Measurements from ENCODE around the gene HEXD.
"Not testable (repeated sequence)": the region's sequence is repeated elsewhere in the genome, so short reads cannot be mapped to it uniquely, and the experiment has no call there.

The HEXD gene

DNA sequence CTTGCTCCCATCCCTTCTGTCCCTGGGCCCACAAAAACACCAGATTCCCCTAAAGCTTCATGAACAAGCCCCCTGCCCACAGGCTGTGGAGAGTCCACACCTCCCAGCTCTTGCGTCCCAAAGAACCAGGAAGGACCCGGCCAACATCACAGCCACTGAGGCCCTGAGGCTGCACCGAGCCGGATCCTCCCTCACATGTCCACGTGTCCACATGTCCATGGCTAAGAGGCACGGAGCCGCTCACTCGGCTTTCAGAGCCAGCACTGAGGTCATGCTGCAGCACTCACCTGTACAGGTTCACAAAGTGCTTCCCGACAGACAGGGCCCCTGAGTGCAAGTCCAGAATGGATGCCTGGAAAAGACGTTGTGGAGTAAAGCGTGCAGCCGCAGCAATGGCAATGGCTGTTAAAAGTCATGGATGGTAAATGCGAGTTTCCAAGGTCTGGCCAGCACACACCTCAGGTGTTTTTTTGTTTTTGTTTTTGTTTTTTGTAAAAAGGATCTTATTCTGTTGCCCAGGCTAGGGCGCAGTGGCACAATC is 11.9 kb upstream of the HEXD start:
- ChIA-PET CTCF (no interaction called here), POLR2A (no interaction called here)
- DNase-seq (ENCODE audit: extremely low spot score), result no peak
- TF ChIP-seq ARNT (IDR thresholded peaks at IDR 0.05) (no peak), FOXK2 (IDR thresholded peaks at IDR 0.05) (no peak), SUZ12 (IDR thresholded peaks at IDR 0.05) (no peak), SP1 (IDR thresholded peaks at IDR 0.05) (no peak), TARDBP (IDR thresholded peaks at IDR 0.05) (no peak), LEF1 (IDR thresholded peaks at IDR 0.05; ENCODE audit: borderline replicate concordance) (no peak), L3MBTL2 (conservative IDR thresholded peaks at IDR 0.05) (no peak), HDGF (IDR thresholded peaks at IDR 0.05; ENCODE audit: borderline replicate concordance) (no peak), FOXA1 (IDR thresholded peaks at IDR 0.05) (no peak), CTBP1 (IDR thresholded peaks at IDR 0.05; ENCODE audit: borderline replicate concordance) (no peak)
- TF ChIP-seq, protein P1, sequence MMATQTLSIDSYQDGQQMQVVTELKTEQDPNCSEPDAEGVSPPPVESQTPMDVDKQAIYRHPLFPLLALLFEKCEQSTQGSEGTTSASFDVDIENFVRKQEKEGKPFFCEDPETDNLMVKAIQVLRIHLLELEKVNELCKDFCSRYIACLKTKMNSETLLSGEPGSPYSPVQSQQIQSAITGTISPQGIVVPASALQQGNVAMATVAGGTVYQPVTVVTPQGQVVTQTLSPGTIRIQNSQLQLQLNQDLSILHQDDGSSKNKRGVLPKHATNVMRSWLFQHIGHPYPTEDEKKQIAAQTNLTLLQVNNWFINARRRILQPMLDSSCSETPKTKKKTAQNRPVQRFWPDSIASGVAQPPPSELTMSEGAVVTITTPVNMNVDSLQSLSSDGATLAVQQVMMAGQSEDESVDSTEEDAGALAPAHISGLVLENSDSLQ (IDR thresholded peaks at IDR 0.05), result no peak

DNA sequence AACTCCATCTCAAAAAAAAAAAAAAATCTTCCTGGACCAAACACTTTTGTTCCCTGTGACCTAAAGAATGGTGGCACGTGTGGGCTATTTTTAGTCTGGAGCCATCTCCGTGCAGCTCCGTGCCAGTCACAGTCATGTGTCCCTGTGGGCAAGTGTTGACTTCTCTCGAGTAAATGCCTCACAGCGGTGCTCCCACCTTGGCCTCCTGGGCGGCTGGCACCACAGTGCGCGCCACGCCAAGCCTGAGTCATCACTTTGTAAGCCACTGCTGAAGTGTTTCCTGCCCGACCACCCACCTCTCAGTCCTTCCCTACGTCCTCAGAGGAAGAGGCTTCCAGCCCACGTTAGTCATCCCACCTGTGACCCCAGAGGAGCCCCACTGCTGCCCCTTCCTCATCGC is 10.9 kb upstream of the HEXD start:
- POLR2A ChIA-PET, result no interaction called here
- CTCF ChIA-PET, result no interaction called here
- no peak for DNase-seq (ENCODE audit: extremely low spot score)
- no peak for TF ChIP-seq NFRKB (IDR thresholded peaks at IDR 0.05)
- no peak for TF ChIP-seq BHLHE40 (IDR thresholded peaks at IDR 0.05; ENCODE audit: borderline replicate concordance)
- TF ChIP-seq CTBP1 (IDR thresholded peaks at IDR 0.05; ENCODE audit: borderline replicate concordance), result no peak
- no peak for TF ChIP-seq FOXK2 (IDR thresholded peaks at IDR 0.05)
- no peak for TF ChIP-seq FOXM1 (IDR thresholded peaks at IDR 0.05; ENCODE audit: borderline replicate concordance)

DNA sequence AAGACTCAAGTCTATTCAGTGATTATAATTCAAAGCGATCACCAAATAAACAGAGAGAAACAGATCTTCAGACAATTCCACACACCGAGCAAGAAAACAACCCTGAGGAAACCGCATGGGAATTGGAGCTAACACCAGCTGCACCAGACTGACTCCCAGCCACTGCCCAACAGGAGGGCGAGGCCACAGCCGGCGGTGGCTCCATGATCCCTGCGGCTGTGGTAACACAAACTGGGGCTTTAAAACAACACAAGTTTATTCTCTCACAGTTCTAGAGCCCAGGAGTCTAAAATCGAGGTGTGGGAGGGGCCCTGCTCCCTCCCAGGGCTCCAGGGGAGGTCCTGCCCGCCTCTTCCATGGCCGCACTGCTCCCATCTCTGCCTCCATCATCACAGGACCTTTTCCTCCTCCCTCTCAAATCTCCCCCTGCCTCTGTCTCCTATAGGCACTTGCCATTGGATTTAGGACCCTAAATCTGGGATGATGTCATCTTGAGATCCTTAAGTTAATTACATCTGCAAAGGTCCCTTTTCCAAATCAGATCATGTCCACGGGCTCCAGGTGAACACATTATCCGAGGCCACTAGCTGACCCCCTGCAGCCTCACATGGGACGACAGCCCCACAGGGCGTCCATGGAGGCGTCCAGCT is 9.7 kb upstream of the HEXD start:
- ChIA-PET POLR2A (no interaction called here), CTCF (no interaction called here)
- TF ChIP-seq SUZ12 (IDR thresholded peaks at IDR 0.05), result no peak
- TF ChIP-seq LEF1 (IDR thresholded peaks at IDR 0.05; ENCODE audit: borderline replicate concordance), result no peak
- TF ChIP-seq FOXA1 (IDR thresholded peaks at IDR 0.05), result no peak
- no peak for TF ChIP-seq FOXM1 (IDR thresholded peaks at IDR 0.05; ENCODE audit: borderline replicate concordance)
- no peak for TF ChIP-seq ARNT (IDR thresholded peaks at IDR 0.05)
- no peak for DNase-seq (ENCODE audit: extremely low spot score)

DNA sequence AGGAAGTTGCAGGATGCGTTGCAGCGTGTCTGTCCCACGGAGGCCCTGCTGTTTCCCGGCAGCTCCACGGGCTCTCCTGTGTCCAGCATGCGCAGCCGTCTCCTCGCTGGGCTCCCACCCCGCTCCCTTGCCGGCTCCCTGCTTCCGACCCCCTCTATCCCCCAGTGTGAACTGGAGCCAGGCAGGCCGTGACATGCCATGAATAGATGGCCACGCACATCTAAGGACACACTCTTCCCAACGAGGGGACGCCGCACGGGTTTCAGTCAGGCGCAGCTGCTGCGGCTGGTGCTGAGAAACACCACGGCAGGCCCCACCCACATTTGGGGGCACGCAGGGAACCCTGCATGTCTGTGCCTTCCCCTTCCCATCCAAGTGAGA is 9.2 kb upstream of the HEXD start:
- ChIA-PET POLR2A (no interaction called here), CTCF (interaction anchor here (0.7 kb wide), 1 partner anchor 173 kb away, joined by 3 read pairs; no protein-coding TSS in a partner anchor)
- DNase-seq (ENCODE audit: extremely low spot score), result no peak
- TF ChIP-seq TARDBP (IDR thresholded peaks at IDR 0.05), result no peak
- no peak for TF ChIP-seq SUZ12 (IDR thresholded peaks at IDR 0.05)
- no peak for TF ChIP-seq BHLHE40 (IDR thresholded peaks at IDR 0.05; ENCODE audit: borderline replicate concordance)
- no peak for TF ChIP-seq HDGF (IDR thresholded peaks at IDR 0.05; ENCODE audit: borderline replicate concordance)
- no peak for TF ChIP-seq CTBP1 (IDR thresholded peaks at IDR 0.05; ENCODE audit: borderline replicate concordance)
- no peak for TF ChIP-seq LEF1 (IDR thresholded peaks at IDR 0.05; ENCODE audit: borderline replicate concordance)
- no peak for TF ChIP-seq ZNF384 (IDR thresholded peaks at IDR 0.05)
- TF ChIP-seq FOXK2 (IDR thresholded peaks at IDR 0.05), result no peak
- TF ChIP-seq SP1 (IDR thresholded peaks at IDR 0.05), result no peak
- TF ChIP-seq, protein P1 (IDR thresholded peaks at IDR 0.05), result no peak
- no peak for TF ChIP-seq ARNT (IDR thresholded peaks at IDR 0.05)
- TF ChIP-seq FOXA1 (IDR thresholded peaks at IDR 0.05), result no peak

DNA sequence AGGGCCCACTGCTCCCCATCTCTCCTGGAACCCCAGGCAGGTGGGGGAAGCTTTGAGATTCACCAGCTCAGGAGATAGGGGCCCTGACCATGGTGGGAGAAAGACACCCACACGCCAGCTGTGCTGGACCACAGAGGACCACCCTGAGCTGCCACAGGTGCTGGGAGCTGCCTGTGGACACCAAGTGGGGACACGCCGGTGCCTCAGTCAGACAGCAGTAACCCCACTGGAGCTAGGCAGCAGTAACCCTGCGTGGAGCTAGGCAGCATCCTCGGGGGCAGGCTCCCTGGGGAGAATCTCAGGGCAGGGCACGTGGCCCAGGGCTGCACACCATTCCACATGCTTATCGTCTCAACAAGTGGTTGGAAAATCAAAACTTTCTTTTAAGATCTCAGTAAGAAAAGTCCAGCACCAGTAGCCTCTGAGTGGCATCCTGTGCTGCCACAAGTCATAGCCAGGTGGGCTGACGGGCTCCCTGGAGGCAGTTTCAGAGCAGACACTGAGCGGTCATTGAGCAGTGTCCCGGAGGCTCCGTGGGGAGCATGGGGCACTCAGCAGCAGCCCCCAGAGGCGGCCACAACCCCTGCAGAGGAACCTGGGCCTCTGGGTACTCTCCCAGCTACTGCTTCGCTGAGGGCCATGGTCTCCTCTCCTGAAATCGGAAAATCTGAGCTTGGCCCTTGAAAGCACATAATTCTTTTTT is 8.0 kb upstream of the HEXD start:
- DNase-seq (ENCODE audit: extremely low spot score), result no peak
- TF ChIP-seq BHLHE40 (IDR thresholded peaks at IDR 0.05; ENCODE audit: borderline replicate concordance) (no peak), L3MBTL2 (conservative IDR thresholded peaks at IDR 0.05) (no peak), SP1 (IDR thresholded peaks at IDR 0.05) (no peak), NFRKB (IDR thresholded peaks at IDR 0.05) (no peak), HDGF (IDR thresholded peaks at IDR 0.05; ENCODE audit: borderline replicate concordance) (no peak), SUZ12 (IDR thresholded peaks at IDR 0.05) (no peak), FOXM1 (IDR thresholded peaks at IDR 0.05; ENCODE audit: borderline replicate concordance) (no peak), ELF4 (IDR thresholded peaks at IDR 0.05) (no peak), ARNT (IDR thresholded peaks at IDR 0.05) (no peak), LEF1 (IDR thresholded peaks at IDR 0.05; ENCODE audit: borderline replicate concordance) (no peak), TARDBP (IDR thresholded peaks at IDR 0.05) (no peak), ZNF384 (IDR thresholded peaks at IDR 0.05) (no peak), CTBP1 (IDR thresholded peaks at IDR 0.05; ENCODE audit: borderline replicate concordance) (no peak)
- TF ChIP-seq, protein P1 (IDR thresholded peaks at IDR 0.05), result no peak
- ChIA-PET POLR2A (no interaction called here), CTCF (interaction anchor here (0.7 kb wide), 1 partner anchor 59 kb away, joined by 5 read pairs; no protein-coding TSS in a partner anchor)

DNA sequence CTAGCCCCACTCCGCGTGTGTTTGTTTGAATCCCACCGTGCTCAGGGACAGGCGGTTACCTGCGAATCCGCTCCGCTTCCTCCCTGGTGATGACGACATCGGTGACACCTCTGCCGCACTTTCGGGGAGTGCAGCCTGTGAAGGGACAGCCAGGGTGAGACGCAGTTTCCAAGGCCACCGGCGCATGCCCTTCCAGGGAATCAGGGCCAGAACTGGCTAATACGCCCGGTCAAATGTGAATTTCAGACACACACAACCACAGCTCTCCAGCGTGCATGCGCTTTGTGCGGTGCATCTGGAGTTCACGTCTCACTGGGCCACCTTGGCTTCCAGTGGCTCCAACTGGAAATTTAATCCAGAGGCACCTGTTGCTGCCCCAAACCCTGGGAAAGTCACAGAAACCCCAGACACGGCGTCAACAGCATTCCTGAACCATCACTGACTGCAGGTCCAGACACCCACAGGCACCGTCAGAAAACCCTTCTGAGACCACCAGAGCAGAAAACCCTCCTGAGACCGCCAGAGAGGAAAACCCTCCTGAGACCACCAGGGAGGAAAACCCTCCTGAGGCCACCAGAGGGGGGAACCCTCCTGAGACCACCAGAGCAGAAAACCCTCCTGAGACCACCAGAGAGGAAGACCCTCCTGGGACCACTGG is 6.6 kb upstream of the HEXD start:
- DNase-seq (ENCODE audit: extremely low spot score), result no peak
- ChIA-PET POLR2A (no interaction called here), CTCF (no interaction called here)
- no peak for TF ChIP-seq SP1 (IDR thresholded peaks at IDR 0.05)
- no peak for TF ChIP-seq BHLHE40 (IDR thresholded peaks at IDR 0.05; ENCODE audit: borderline replicate concordance)
- no peak for TF ChIP-seq ZNF384 (IDR thresholded peaks at IDR 0.05)
- TF ChIP-seq FOXK2 (IDR thresholded peaks at IDR 0.05), result no peak
- TF ChIP-seq TARDBP (IDR thresholded peaks at IDR 0.05), result no peak
- no peak for TF ChIP-seq ARNT (IDR thresholded peaks at IDR 0.05)
- TF ChIP-seq ELF4 (IDR thresholded peaks at IDR 0.05), result no peak
- TF ChIP-seq FOXA1 (IDR thresholded peaks at IDR 0.05), result no peak
- TF ChIP-seq SUZ12 (IDR thresholded peaks at IDR 0.05), result no peak
- TF ChIP-seq HDGF (IDR thresholded peaks at IDR 0.05; ENCODE audit: borderline replicate concordance), result no peak
- TF ChIP-seq CTBP1 (IDR thresholded peaks at IDR 0.05; ENCODE audit: borderline replicate concordance), result no peak
- no peak for TF ChIP-seq NFRKB (IDR thresholded peaks at IDR 0.05)
- no peak for TF ChIP-seq LEF1 (IDR thresholded peaks at IDR 0.05; ENCODE audit: borderline replicate concordance)
- no peak for TF ChIP-seq L3MBTL2 (conservative IDR thresholded peaks at IDR 0.05)
- TF ChIP-seq, protein P1 (IDR thresholded peaks at IDR 0.05), result no peak
- TF ChIP-seq FOXM1 (IDR thresholded peaks at IDR 0.05; ENCODE audit: borderline replicate concordance), result no peak

DNA sequence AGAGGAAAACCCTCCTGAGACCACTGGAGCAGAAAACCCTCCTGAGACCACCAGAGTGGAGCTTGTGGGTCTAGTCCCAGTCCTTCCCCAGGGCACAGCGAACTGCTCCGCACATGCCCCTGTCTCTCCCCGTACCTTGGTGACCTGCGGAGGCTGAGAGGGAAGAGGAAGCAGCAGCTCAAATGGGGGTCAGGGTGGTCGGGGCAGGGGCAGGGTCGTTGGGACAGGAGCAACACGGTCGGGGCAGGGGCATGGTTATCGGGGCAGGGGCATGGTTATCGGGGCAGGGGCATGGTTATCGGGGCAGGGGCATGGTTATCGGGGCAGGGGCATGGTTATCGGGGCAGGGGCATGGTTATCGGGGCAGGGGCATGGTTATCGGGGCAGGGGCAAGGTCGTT is 6.1 kb upstream of the HEXD start:
- CTCF ChIA-PET; DNase-seq (ENCODE audit: extremely low spot score); POLR2A ChIA-PET: not testable (repeated sequence)

Measured in HEK293T (cell line).